GM21717 (cell line): ENCODE measurements around the gene YIPF5.

Experiments
- ATAC-seq: cut with Tn5 transposase; IDR thresholded peaks from one replicate; pipeline ENCODE4 v1.9.1; 2021; ENCODE audit warnings: mild to moderate bottlenecking, moderate library complexity; ENCODE audit not compliant: unreplicated experiment

YIPF5 gene

DNA sequence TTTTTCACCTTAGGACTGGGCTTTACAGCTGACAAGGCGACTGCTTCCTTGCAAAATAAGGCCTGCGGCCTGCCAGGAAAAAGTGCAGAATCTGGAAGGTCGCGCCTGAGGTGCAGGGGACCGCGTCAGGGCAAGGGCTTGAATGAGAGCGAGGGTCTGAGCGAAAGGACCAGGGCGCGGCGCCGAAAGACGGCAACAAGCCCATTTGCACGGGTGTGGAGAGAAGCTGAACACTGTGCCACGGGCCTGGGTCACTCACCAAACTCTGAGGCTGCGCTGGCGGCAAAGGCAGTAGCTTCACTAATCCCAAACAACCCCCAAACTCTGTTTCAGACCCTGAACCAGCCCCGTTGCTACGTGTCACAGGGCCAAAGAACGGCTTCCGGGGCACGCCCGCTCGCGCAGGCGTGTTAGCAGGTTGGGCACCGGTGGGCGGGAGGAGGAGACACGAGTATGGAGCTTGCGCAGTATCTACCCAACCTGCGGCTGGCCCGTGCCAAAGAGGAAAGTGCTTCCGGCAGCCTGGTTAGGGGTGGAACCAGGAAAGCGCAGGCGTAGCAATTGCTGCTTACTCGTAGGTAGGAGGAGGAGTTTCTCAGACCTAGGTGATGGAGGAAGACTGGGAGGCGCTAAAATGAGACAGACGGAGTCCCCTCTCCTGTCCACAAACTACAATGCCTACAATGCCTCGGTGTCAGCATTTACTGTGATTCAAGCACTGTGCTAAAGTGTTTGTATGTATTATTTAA, at the start of gene YIPF5, which contains the start of gene KCTD16:
TSS of gene YIPF5 (minus strand) at position 384 of the 749 bp plus-strand sequence. CDS start 704 bp downstream, outside the sequence.
TSS of gene KCTD16 (plus strand) at position 598 of the 749 bp plus-strand sequence.
- peak; percentile 100 for ATAC-seq

DNA sequence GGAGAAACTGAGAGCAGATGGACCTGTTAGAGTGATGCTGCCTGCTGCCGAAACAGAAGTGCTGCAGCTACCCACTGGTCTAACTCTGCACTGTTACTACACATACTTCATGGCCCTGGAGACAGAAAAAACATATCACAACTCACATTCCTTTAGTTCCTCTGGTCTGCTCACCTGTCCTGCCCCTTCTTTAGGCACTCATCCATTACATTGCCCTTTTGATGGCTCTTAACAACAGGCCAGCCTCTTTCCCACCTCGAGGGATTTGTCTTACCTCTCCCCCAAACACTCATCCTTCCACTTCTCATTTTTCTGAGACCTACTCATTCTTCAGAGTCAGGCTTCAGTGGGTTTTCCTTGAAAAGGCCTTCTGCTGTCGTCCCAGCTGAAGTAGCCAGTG, 49.4 kb upstream of the YIPF5 start:
- no peak for ATAC-seq

DNA sequence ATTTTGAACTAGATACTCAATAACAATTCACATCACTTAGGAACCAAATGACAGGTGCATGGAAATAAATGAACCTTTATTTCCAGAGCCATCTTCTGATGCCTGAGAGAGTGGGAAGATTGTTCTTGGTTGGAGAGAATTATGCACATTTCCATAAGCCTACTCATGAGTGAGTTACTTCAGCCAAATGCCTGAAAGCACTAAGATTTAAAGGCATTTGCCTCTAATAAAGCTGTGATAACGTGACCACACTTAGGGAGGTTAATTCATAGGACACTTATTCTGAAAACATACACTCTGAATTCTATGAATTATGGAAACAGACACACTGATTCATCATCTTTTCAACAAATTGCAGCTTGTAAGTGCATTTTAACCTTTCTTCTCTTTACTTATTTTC, 40.2 kb upstream of the YIPF5 start:
- ATAC-seq: no peak

DNA sequence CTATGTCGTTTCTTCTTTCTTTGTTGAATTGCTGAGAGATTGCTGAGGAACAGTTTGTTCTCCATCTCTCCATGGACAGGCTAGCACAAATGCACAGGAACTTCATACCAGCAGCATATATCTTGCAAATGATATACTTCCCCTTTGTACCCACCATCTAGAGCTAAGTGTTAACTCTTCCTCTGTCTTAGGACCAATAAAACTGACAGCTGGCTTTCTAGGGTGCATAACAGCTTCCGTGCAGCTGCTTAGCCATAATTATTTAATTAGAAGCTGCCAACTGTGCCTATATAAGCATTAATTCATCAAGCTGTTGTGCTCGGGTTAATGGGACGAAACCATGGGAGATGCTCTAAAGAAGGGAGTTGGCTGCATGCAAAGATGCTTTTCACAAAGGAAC, 38.9 kb upstream of the YIPF5 start:
- no peak for ATAC-seq

DNA sequence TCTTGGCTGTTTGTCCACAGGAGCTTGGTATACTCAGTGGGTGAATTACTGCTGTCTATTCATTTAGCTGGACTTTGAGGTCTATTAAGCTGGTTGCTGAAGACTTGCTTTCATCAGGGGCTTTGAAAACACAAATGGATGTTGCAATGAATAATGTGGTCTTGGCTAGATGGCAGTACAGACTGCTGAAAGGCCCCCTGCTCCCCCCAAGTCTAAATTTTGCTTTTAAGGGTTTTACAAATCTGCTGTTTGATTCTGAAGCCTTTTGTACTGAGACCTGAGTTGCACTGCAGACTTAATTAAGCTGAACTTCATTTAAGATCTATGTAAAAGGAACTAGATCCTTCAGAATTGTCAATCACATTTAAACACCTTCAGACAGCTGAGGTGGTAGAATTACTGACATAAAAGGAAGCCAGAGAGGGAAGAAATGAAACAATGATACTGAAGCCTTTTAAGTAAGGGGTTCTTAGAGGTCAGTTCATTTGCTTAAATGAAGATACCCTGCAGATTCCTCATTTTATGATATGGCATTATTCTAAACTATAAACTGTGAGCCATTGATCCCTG, 37.5 kb upstream of the YIPF5 start:
- no peak for ATAC-seq

DNA sequence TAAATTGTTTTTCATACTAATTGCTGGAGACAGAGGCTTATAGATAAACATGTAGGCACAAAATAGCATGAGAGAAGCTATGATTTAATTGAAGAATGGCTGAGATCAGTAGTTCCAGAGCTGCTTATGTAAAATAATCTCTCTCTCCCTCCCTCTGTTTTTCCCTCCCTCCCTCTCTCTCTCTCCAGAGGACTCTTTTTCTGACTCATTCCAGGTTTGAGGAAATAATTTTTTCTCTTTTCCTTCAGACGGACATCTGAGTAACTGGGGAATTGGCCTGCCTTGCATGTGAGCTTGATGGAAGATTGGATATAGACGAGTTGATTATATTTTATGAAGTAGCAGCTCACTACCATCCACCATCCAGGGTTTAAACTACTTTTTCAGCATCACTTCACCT, 35.7 kb upstream of the YIPF5 start:
- no peak for ATAC-seq

DNA sequence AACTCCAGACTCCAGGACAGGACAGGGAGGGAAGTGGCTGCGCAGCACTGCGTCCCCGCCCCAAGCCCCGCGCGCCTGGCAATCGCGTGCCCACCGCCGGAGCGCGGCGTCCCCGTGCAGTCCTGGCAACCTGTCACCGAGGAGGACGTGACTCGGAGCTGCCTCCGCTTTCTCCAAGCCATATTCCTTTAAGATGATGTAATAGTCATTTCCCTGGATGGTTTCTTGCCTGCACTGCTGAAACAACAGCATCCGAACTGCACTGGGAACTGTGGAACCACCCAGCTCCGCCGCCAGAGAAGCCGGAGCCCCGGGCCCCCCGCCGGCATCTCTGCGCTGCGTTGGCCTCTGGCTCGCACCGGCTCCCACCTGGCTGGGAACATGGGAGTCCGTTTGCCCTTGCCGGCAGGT, 34.7 kb upstream of the YIPF5 start:
- ATAC-seq: no peak

DNA sequence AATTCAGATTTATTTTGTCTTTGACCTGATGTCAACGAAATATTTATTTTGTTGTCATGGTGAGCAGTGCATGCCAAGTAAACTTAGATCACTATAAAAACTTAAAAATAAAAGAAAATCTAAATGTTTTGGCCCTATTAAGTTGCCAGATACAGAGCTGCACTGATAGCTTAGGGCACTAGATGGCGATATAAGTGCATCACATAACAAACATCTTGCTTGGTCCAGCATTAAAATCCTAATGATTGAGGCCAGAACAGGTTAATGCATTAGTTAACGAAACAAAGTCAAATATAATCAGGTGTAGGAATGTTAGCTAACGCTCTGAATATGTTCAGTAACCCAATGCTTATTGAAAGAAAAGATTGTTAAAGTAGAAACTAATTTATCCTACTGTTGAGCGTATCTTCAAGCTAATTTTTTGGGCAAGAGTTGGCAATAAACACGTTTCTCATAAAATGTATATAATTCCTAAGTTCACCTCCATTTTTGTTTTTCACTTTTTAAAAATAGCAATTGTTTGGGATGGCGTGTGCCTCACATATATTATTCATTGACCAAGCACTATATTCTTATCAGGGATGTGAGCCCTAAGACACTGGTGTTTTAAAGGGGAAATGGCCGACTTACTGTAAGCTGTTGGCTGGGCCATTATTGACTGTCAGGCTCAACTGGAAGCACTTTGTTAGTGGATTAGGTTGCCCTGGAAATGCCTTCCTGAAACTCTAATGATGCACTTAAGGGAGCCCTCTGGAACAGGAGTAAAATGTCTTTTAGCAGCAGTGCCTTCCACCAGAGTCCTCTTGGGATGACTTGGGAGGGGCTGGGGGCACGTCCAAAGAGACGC, 33.5 kb upstream of the YIPF5 start:
- ATAC-seq: no peak

DNA sequence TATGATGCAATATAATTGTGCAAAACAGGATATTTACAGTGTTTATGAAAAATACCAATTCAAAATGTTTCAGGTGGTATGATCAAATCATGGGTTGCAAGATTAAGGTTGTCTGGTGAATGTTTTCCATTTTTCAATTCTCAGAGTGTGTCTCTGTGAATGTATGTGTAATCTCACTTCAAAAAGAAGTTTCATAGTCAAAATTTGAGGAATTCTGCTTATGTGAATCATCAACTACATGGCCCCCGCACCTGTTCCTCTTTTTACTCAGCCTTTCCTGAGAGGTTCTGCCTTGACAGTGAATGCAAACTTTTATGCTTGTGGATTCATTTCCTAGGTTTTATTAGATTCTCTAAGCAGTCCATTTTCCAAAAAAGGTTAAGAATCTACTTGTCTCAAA, 32.3 kb upstream of the YIPF5 start:
- ATAC-seq: no peak

DNA sequence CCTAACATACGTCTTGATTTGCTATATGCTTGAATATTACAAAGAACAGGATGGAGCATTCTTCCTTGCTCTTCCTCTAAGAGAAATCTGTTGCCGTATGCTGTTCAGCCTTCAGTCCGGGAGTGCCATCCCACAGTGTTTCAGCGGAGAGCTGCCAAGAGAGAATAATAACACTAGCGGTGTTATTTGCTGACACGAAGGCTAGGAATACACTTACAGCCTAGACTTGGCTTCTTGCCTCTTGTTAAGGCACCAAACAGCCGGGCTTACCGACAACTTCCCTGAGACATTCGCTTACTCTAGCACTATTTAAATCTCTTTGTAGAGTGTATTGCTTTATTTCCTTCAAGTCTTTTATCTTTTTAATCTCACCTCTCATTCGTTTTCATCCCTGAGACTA, 31.6 kb upstream of the YIPF5 start:
- ATAC-seq: no peak

DNA sequence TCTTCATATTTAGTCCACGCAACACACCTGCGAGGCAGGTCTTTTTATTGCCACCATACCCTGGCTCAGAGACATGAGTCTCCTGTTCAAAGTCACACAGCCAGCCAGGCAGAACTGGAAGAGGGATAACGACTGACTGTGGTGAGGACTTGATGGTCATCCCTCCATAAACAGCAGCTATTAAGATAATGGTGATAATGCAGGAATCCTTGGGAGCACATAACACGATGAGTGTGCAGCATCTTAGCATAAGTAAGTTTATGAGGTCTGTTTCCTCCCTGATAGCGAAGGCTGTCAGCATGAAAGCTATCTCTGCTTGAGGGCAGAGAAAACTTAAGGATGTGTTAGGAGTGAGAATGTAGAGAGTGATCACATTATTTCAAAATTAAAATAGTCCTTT, 31.1 kb upstream of the YIPF5 start:
- ATAC-seq: no peak

DNA sequence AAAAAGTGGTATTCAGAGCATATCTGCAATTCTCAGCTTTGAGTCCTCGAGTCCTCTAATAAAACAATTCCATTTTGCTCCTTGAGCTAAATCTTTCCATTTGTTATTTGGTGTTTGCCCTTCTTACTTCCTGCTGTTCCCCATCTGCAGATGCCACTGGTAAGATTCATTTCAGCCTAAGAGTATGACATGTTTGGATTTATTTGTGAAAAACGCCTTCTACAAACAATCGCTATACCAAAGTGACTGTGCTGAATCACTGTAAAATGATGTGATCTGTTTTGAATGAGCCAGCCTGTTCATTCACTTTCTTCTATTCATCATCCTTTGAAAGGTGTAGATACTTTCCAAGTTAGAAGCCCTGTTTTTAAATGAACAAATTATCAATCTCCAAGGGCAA, 27.9 kb upstream of the YIPF5 start:
- no peak for ATAC-seq

DNA sequence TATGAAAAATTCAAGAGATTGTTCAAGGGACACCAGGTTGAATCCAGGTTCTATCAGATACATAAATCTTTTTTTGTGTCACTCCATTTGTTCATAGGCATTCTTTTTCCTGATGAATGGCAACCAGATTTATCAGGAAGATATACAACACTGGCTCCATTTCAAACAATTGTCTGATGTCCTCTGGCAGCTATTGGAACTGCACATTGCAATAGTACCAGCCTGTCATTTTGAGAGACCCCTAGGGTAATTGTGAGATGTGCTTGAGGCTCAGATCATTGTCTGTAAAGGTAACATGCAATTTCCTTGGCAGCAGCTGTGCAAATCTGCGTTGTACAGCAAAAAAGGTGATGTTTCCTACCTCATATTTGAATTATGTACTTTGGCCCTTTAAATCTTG, 26.2 kb upstream of the YIPF5 start:
- ATAC-seq: no peak

DNA sequence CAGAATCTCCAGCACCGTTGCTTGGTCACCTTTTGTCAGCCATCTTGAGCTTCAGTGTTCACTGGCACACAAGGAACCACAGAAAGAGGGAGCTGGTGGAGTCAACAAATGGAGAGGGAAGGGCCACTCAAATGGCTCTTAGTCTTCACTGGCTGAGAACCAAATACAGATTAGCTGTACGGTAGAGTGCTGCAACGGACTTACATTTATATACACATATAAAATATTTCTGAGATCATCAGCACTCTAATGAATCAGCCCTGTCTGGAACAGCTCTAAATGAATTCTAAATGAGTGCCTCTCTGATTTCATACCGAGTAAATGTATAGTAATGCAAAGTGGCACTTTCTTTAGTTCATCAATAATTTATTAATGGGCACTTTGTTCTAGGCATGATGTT, 25.0 kb upstream of the YIPF5 start:
- ATAC-seq: no peak

DNA sequence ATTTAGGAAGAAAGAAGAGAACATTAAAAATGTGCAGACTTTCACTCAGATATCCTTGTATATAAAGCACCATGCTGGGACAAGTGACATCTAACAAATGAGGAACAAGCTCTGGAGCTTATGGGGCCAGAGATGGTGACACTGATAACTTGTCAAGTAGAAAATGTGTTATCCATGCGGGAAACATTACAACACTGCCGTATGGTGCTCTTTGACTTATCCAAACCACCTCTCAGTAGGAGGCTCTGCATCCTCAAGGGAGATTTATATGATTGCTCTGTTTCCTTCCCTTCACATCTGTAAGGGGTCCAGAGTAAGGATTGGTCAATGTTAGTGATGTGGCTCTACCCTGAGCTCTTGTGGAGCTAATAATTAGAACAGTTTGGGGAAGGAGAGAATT, 23.7 kb upstream of the YIPF5 start:
- ATAC-seq: no peak

DNA sequence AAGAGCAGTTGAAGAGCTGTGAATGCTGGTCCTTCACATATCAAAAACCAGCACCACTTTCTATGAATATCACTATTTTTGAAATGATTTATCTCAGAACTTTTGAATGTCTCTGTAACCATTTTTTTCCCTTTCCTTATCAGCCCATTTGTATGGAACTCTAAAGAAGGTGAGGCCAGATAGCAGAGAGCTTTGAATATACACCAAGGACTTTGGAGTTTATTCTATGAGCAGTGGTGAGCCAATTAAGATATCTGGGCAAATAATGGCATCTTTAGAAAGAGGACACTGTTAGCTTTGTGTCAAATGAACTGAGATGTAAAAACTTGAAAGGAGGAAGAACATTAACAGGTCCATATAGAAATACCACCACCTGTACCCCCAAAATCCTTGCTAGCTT, 22.2 kb upstream of the YIPF5 start:
- ATAC-seq: no peak

DNA sequence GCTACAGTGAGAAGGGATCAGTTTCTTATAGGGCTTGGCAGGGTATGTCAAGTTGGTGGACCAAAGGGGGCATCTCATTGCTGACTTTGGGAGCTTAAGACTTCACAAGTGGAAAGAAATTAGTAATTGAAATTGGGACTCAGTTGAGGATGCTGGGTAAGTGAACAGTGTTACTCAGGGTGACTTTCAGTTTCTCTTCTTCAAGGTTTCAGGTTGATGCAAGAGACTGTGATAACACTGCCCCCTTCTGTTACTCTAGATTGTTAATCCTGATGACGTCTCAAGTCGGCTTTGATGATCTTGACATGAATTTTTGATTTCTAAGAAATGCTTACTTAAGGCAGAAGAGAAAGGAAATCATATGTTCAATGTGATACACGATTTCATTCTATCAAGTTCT, 21.5 kb upstream of the YIPF5 start:
- ATAC-seq: peak; percentile 89

DNA sequence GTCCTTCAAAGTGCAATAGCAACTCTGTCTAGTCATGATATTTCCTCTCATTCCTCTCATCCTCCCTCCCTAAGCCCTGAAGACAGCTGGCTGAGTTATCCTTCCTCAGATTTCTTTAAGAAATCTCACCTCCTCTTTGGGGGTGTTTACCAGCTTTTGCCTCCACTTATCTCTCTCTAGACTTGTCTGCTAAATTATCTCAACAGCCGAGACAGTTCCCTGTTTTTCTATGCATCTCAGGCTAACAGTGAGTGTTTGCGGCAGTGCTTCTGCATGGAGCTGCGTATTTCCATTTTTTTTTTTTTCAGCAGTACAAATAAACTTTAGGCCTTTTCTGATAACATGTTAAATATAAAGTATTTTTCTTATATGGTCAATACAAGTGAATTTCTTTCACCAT, 21.1 kb upstream of the YIPF5 start:
- ATAC-seq: no peak

DNA sequence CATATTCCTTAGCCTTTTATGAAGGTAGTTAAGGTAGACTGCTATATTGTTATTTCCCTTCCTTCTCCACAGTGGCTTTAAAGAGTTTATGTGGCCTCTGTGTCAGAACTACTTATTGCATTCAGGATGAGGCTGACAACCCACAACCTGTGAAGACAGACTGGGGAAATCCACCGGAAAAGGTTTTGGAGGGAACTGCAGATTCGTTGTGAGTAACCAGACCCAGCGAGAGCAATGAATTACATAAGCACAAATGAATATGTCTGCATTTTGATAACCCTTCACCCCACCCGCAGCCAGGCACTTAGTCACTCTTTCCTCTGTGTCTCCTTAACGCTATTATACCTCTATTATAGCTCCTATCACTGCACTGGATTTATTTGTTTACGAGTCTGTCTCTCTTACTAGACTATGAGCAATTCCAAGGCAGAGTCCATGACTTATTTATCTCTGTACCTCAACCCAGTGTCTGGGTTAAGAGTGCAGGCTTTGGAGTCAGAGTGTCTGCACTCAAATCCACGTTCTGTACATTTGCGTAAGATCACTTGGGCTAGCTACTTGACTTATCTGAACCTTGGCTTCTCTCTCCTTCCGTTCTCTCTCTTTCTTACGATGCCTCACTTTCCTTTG, 19.5 kb upstream of the YIPF5 start:
- ATAC-seq: peak; percentile 64

DNA sequence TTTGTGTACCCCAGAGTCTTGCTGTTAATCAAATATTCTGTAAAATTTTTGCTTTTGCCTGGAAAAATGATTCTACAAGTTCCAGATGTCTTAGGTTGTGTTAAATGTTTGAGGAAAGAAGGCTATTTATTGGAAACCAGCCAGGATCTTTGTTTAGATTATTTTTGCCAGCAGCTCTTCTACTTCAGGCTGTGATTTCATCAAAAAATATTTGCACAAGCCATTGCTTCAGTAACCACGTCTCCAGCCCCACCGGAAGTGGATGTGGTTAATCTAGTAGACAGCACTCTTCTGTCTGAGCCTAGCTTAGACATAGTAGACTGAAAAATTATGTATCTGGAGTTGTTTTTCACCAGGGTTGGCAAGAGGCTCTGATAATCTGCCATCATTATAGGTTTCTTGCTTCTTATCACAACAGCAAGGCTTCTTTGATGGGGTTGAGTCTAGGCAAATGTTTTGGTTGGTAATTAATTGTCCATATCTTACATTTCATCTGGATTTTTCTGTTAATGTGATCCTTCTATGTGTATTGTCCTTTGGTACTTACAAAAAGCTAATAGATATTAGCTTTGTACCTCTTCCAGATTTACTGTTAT, 17.3 kb upstream of the YIPF5 start:
- ATAC-seq: peak; percentile 68
